Measurements from ENCODE around the gene TMEM267.

DNA sequence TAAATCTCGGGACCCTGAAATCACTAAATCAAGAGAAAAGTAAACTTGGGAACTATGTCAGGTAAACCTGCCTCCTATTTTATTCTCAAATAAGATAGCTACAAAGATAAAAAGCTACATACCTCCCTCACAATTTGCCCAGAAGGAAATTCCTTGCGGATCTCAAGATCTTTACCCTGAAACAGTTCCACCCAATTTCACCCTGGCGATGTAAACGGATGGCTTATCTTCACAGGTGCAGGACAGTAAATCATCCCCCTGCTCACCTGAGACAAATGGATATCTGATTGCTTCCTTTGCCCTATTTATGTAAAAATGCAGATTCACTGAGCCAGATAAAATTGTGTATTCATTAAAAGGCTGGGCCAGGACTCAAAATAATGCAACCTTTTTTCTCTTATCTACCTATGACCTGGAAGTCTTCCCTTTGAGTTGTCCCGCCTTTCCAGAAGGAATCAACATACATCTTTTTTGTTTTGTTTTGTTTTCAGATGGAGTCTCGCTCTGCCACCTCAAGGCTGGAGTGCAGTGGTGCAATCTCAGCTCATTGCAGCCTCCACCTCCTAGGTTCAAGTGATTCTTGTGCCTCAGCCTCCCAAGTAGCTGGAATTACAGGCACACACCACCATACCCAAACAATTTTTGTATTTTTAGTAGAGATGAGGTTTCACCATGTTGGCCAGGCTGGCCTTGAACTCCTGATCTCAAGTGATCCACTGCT lies 13.8 kb downstream of the TMEM267 start:
- TF ChIP-seq, protein P1, sequence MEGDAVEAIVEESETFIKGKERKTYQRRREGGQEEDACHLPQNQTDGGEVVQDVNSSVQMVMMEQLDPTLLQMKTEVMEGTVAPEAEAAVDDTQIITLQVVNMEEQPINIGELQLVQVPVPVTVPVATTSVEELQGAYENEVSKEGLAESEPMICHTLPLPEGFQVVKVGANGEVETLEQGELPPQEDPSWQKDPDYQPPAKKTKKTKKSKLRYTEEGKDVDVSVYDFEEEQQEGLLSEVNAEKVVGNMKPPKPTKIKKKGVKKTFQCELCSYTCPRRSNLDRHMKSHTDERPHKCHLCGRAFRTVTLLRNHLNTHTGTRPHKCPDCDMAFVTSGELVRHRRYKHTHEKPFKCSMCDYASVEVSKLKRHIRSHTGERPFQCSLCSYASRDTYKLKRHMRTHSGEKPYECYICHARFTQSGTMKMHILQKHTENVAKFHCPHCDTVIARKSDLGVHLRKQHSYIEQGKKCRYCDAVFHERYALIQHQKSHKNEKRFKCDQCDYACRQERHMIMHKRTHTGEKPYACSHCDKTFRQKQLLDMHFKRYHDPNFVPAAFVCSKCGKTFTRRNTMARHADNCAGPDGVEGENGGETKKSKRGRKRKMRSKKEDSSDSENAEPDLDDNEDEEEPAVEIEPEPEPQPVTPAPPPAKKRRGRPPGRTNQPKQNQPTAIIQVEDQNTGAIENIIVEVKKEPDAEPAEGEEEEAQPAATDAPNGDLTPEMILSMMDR (conservative IDR thresholded peaks at IDR 0.05; ENCODE audit: low read length) = no peak
- no peak for TF ChIP-seq EZH2phosphoT487 (IDR thresholded peaks at IDR 0.05; ENCODE audit: borderline replicate concordance, low read depth, low read length)
